ENCODE data around the gene TM9SF1. TPM values are rescaled to one million over a fixed set of nuclear protein-coding genes. Genes with fewer than 3 reads are reported as not detected.

TM9SF1 gene
- total and polyA plus RNA-seq, 4 donors = 15.8 to 37.3 (median 35.2) TPM

DNA sequence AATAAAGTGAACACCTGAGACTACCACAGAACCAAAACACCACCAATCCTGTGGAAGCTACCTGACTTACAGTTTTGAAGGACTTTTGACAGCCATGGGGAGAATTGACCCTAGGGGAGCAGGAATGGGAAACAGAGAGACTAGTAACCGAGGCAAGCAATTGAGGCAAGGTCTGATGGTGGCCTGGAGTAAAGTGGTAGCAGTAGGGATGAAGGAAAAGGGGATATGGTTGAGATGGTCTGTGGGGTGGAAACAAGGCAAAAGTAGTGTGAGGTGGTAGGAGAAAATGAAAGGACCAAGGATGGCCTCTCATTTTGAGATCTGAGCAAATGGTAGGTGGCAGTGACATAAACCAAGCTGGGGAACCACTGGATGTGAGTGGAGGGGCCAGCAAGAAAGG lies 38.4 kb downstream of the TM9SF1 start:
- Histone ChIP-seq H3K36me3 (ENCODE audit: control insufficient read depth in 1 of 2, insufficient read depth in 2 of 2, low read length in 1 of 2) (peaks cover 5 to 14% of the 10 kb centered on the region in 2 donors), H3K27me3 (ENCODE audit: control insufficient read depth in 1 of 2, insufficient read depth in 2 of 2, low read length in 1 of 2) (no peaks in the 10 kb centered on the region), H3K4me3 (ENCODE audit: low read length in 2 of 2) (no peak overlapping the region), H3K4me1 (ENCODE audit: control insufficient read depth in 1 of 2, insufficient read depth in 2 of 2, low read length in 2 of 2) (no peaks in the 10 kb centered on the region), H3K9me3 (ENCODE audit: control insufficient read depth, low read length) (no peaks in the 10 kb centered on the region), H3K27ac (ENCODE audit: low read depth in 1 of 2, low read length in 2 of 2) (no peak overlapping the region)
- DNase-seq (no peak), ATAC-seq (ENCODE audit: low FRiP score) (no peak)
- intact Hi-C loops (cut with DNase I) = no loop called here
- WGBS, 2 donors = 89 to 91% methylated on average over 1 of the region's 1 CpG

DNA sequence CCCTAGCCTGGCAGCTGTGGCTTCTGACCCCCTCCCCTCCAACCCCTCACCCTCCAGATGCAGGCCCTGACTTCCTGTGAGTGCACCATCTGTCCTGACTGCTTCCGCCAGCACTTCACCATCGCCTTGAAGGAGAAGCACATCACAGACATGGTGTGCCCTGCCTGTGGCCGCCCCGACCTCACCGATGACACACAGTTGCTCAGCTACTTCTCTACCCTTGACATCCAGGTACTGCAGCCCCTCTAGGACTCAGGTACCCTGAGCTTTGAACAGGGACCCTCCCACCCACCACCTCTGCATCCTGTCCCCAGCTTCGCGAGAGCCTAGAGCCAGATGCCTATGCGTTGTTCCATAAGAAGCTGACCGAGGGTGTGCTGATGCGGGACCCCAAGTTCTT lies 40.1 kb downstream of the TM9SF1 start:
- Histone ChIP-seq H3K4me1 (ENCODE audit: control insufficient read depth in 1 of 2, insufficient read depth in 2 of 2, low read length in 2 of 2) (no peaks in the 10 kb centered on the region), H3K4me3 (ENCODE audit: low read length in 2 of 2) (no peak overlapping the region), H3K27me3 (ENCODE audit: control insufficient read depth in 1 of 2, insufficient read depth in 2 of 2, low read length in 1 of 2) (no peaks in the 10 kb centered on the region), H3K9me3 (ENCODE audit: control insufficient read depth, low read length) (no peaks in the 10 kb centered on the region), H3K27ac (ENCODE audit: low read depth in 1 of 2, low read length in 2 of 2) (no peak overlapping the region), H3K36me3 (ENCODE audit: control insufficient read depth in 1 of 2, insufficient read depth in 2 of 2, low read length in 1 of 2) (peaks cover 5 to 16% of the 10 kb centered on the region in 2 donors)
- ATAC-seq (ENCODE audit: low FRiP score) (no peak), DNase-seq (no peak)
- WGBS, 2 donors = 92 to 94% methylated on average over 10 of the region's 10 CpGs
- intact Hi-C loops (cut with DNase I) = no loop called here

DNA sequence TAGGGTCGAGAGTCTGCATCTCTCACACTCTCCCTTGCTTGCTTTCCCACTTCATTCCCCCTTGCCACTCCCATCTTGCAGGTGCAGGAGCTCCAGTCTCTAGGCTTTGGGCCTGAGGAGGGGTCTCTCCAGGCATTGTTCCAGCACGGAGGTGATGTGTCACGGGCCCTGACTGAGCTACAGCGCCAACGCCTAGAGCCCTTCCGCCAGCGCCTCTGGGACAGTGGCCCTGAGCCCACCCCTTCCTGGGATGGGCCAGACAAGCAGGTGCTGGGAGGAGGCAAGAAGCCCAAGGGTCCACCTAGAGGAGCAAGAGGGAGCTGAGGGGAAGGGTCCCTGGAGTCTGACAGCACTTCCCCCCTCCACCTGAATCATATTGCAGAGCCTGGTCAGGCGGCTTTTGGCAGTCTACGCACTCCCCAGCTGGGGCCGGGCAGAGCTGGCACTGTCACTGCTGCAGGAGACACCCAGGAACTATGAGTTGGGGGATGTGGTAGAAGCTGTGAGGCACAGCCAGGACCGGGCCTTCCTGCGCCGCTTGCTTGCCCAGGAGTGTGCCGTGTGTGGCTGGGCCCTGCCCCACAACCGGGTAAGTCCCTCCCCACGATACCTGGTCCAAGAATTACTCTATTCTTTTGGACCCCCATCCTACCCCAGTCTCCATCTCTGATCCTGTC lies 43.7 kb downstream of the TM9SF1 start:
- no peak for ATAC-seq (ENCODE audit: low FRiP score)
- DNase-seq = peak in 1 of 2 donors; percentile 68
- H3K36me3 ChIP-seq (ENCODE audit: control insufficient read depth in 1 of 2, insufficient read depth in 2 of 2, low read length in 1 of 2) = peaks cover 5 to 11% of the 10 kb centered on the region in 2 donors
- no peaks in the 10 kb centered on the region for H3K27me3 ChIP-seq (ENCODE audit: control insufficient read depth in 1 of 2, insufficient read depth in 2 of 2, low read length in 1 of 2)
- H3K27ac ChIP-seq (ENCODE audit: low read depth in 1 of 2, low read length in 2 of 2) = no peak overlapping the region
- H3K9me3 ChIP-seq (ENCODE audit: control insufficient read depth, low read length) = no peaks in the 10 kb centered on the region
- H3K4me1 ChIP-seq (ENCODE audit: control insufficient read depth in 1 of 2, insufficient read depth in 2 of 2, low read length in 2 of 2) = no peaks in the 10 kb centered on the region
- H3K4me3 ChIP-seq (ENCODE audit: low read length in 2 of 2) = no peak overlapping the region
- 92 to 94% methylated on average over 16 of the region's 16 CpGs for WGBS, 2 donors
- intact Hi-C loops (cut with DNase I) = no loop called here

DNA sequence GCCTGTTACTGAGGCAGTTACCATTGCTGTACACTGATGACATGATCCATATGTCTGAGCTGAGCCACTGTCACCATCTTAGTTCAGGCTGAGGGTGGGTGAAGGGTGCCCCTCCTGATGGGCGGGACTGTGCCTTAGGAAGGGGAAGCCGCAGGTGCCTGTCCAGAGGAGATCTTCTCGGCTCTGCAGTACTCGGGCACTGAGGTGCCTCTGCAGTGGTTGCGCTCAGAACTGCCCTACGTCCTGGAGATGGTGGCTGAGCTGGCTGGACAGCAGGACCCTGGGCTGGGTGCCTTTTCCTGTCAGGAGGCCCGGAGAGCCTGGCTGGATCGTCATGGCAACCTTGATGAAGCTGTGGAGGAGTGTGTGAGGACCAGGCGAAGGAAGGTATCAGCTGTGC lies 44.2 kb downstream of the TM9SF1 start:
- no peak for DNase-seq
- ATAC-seq (ENCODE audit: low FRiP score) = no peak
- intact Hi-C loops (cut with DNase I) = no loop called here
- Histone ChIP-seq H3K9me3 (ENCODE audit: control insufficient read depth, low read length) (no peaks in the 10 kb centered on the region), H3K27ac (ENCODE audit: low read depth in 1 of 2, low read length in 2 of 2) (no peak overlapping the region), H3K36me3 (ENCODE audit: control insufficient read depth in 1 of 2, insufficient read depth in 2 of 2, low read length in 1 of 2) (peaks cover 5 to 11% of the 10 kb centered on the region in 2 donors), H3K4me3 (ENCODE audit: low read length in 2 of 2) (no peak overlapping the region), H3K27me3 (ENCODE audit: control insufficient read depth in 1 of 2, insufficient read depth in 2 of 2, low read length in 1 of 2) (no peaks in the 10 kb centered on the region), H3K4me1 (ENCODE audit: control insufficient read depth in 1 of 2, insufficient read depth in 2 of 2, low read length in 2 of 2) (no peaks in the 10 kb centered on the region)
- 82 to 85% methylated on average over 9 of the region's 9 CpGs for WGBS, 2 donors

DNA sequence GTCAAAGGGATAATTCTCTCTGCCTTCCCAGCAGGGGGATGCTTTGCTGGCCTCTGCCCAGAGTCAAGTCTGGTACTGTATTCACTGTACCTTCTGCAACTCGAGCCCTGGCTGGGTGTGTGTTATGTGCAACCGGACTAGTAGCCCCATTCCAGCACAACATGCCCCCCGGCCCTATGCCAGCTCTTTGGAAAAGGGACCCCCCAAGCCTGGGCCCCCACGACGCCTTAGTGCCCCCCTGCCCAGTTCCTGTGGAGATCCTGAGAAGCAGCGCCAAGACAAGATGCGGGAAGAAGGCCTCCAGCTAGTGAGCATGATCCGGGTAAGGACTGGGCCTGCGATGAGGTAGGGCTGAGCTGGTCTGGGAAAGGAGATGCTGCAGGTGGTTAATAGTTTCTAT lies 44.7 kb downstream of the TM9SF1 start:
- H3K27ac ChIP-seq (ENCODE audit: low read depth in 1 of 2, low read length in 2 of 2) = no peak overlapping the region
- H3K4me1 ChIP-seq (ENCODE audit: control insufficient read depth in 1 of 2, insufficient read depth in 2 of 2, low read length in 2 of 2) = no peaks in the 10 kb centered on the region
- H3K4me3 ChIP-seq (ENCODE audit: low read length in 2 of 2) = no peak overlapping the region
- intact Hi-C loops (cut with DNase I) = no loop called here
- H3K27me3 ChIP-seq (ENCODE audit: control insufficient read depth in 1 of 2, insufficient read depth in 2 of 2, low read length in 1 of 2) = no peaks in the 10 kb centered on the region
- WGBS, 2 donors = 86 to 90% methylated on average over 9 of the region's 9 CpGs
- peaks cover 5 to 8% of the 10 kb centered on the region in 2 donors for H3K36me3 ChIP-seq (ENCODE audit: control insufficient read depth in 1 of 2, insufficient read depth in 2 of 2, low read length in 1 of 2)
- DNase-seq (no peak), ATAC-seq (ENCODE audit: low FRiP score) (no peak)
- H3K9me3 ChIP-seq (ENCODE audit: control insufficient read depth, low read length) = no peaks in the 10 kb centered on the region

DNA sequence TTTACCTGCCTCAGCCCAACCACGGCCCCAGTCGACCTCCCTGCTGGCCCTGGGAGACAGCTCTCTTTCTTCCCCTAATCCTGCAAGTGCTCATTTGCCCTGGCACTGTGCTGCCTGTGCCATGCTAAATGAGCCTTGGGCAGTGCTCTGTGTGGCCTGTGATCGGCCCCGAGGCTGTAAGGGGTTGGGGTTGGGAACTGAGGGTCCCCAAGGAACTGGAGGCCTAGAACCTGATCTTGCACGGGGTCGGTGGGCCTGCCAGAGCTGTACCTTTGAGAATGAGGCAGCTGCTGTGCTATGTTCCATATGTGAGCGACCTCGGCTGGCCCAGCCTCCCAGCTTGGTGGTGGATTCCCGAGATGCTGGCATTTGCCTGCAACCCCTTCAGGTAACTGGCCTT lies 45.2 kb downstream of the TM9SF1 start:
- WGBS, 2 donors = 86 to 88% methylated on average over 9 of the region's 9 CpGs
- H3K27me3 ChIP-seq (ENCODE audit: control insufficient read depth in 1 of 2, insufficient read depth in 2 of 2, low read length in 1 of 2) = no peaks in the 10 kb centered on the region
- ATAC-seq (ENCODE audit: low FRiP score) (no peak), DNase-seq (peak in 1 of 2 donors; percentile 47)
- intact Hi-C loops (cut with DNase I) = no loop called here
- no peak overlapping the region for H3K27ac ChIP-seq (ENCODE audit: low read depth in 1 of 2, low read length in 2 of 2)
- no peak overlapping the region for H3K4me3 ChIP-seq (ENCODE audit: low read length in 2 of 2)
- H3K4me1 ChIP-seq (ENCODE audit: control insufficient read depth in 1 of 2, insufficient read depth in 2 of 2, low read length in 2 of 2) = no peaks in the 10 kb centered on the region
- H3K36me3 ChIP-seq (ENCODE audit: control insufficient read depth in 1 of 2, insufficient read depth in 2 of 2, low read length in 1 of 2) = peaks cover 2 to 3% of the 10 kb centered on the region in 2 donors
- H3K9me3 ChIP-seq (ENCODE audit: control insufficient read depth, low read length) = no peaks in the 10 kb centered on the region

DNA sequence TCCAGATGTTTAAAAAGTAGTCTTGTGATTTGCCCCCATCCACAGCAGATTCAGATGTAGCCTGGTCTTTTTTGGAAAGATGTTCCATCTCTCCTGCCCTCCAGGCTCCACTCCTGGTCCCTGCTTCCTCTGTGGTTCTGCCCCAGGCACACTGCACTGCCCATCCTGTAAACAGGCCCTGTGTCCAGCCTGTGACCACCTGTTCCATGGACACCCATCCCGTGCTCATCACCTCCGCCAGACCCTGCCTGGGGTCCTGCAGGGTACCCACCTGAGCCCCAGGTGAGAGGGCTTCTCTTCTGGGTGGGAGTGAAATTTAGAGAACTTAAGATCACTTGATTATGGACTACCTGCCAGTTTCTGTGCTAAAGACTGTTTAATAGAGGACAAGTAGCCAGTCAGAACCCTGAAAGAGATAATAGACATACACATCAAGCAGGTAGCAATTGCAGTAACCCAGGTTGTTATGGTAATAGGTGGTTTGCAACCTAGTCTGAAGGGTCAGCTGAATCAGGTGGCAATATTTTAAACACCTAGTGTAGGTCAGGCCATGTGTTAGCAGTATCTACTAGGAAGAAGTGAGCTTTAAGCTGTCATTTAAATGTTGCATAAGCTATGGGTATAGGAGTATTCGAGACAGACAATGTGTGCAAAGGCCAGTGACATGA lies 45.8 kb downstream of the TM9SF1 start:
- Histone ChIP-seq H3K27ac (ENCODE audit: low read depth in 1 of 2, low read length in 2 of 2) (no peak overlapping the region), H3K9me3 (ENCODE audit: control insufficient read depth, low read length) (no peaks in the 10 kb centered on the region), H3K4me1 (ENCODE audit: control insufficient read depth in 1 of 2, insufficient read depth in 2 of 2, low read length in 2 of 2) (no peaks in the 10 kb centered on the region), H3K36me3 (ENCODE audit: control insufficient read depth in 1 of 2, insufficient read depth in 2 of 2, low read length in 1 of 2) (peaks cover 0 to 3% of the 10 kb centered on the region in 2 donors), H3K27me3 (ENCODE audit: control insufficient read depth in 1 of 2, insufficient read depth in 2 of 2, low read length in 1 of 2) (no peaks in the 10 kb centered on the region), H3K4me3 (ENCODE audit: low read length in 2 of 2) (no peak overlapping the region)
- intact Hi-C loops (cut with DNase I) = loop anchor here in 1 of 2 donors (5.0 kb wide), 1 partner anchor 37 kb away; the partner anchor contains the start of genes DCAF11 and NRL
- peak in 1 of 2 donors; percentile 40 for DNase-seq
- no peak for ATAC-seq (ENCODE audit: low FRiP score)
- WGBS, 2 donors = 91 to 95% methylated on average over 3 of the region's 3 CpGs

DNA sequence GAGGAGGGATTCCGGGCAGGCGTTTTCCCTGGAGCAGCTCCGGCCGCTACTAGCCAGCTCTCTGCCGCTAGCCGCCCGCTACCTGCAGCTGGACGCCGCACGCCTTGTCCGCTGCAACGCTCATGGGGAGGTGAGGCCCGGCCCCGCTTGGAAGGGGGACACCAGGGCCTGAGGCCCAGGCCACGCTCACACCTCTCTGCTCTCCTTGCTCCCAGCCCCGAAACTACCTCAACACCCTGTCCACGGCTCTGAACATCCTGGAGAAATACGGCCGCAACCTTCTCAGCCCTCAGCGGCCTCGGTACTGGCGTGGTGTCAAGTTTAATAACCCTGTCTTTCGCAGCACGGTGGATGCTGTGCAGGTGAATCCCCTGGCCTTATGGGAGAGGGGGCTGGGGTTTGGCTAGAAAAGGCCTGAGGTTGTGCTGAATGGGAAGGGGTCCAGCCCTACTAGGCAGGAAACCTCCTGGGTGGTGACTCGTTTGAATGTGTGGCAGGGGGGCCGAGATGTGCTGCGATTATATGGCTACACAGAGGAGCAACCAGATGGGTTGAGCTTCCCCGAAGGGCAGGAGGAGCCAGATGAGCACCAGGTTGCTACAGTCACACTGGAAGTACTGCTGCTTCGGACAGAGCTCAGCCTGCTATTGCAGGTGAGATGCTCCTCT lies 47.3 kb downstream of the TM9SF1 start:
- intact Hi-C loops (cut with DNase I) = loop anchor here (2.0 to 5.0 kb wide), 2 partner anchors 36 to 219 kb away; partner anchors contain the start of genes DCAF11 (in 1 of the 2) and NRL (in 1 of the 2)
- Histone ChIP-seq H3K4me3 (ENCODE audit: low read length in 2 of 2) (peak overlapping the region; percentile 46 to 52), H3K4me1 (ENCODE audit: control insufficient read depth in 1 of 2, insufficient read depth in 2 of 2, low read length in 2 of 2) (no peaks in the 10 kb centered on the region), H3K27me3 (ENCODE audit: control insufficient read depth in 1 of 2, insufficient read depth in 2 of 2, low read length in 1 of 2) (no peaks in the 10 kb centered on the region), H3K36me3 (ENCODE audit: control insufficient read depth in 1 of 2, insufficient read depth in 2 of 2, low read length in 1 of 2) (peaks cover 0 to 3% of the 10 kb centered on the region in 2 donors), H3K9me3 (ENCODE audit: control insufficient read depth, low read length) (no peaks in the 10 kb centered on the region), H3K27ac (ENCODE audit: low read depth in 1 of 2, low read length in 2 of 2) (peak overlapping the region in 1 of 2 donors; percentile 43)
- ATAC-seq (ENCODE audit: low FRiP score) (no peak), DNase-seq (no peak)
- 6 to 7% methylated on average over 29 of the region's 29 CpGs for WGBS, 2 donors

Measured in aorta (tissue), 5 donors.